Measurements from ENCODE around the gene ZSCAN9.

DNA sequence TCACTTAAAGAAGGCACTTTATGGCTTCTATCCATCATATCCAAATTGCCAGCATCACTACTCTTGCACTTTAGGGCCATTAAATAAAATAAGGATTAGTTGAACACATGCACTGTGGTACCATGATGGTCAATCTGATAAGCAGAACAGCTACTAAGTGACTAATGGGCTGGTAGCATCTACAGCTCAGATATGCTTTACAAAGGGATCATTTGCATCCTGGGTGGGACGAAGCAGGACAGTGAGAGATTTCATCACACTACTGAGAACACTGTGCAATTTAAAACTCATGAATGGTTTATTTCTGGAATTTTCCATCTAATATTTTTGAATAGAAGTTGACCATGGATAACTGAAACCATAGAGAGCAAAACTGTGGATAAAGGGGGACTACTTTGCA, 25.1 kb upstream of the ZSCAN9 start:
- TF ChIP-seq TAF1 (IDR thresholded peaks at IDR 0.05; ENCODE audit: low read depth, low read length) = no peak
- TF ChIP-seq POLR2AphosphoS5 (IDR thresholded peaks at IDR 0.05; ENCODE audit: low read depth, low read length) = no peak
- TF ChIP-seq POLR2A (IDR thresholded peaks at IDR 0.05; ENCODE audit: low read depth, low read length) = no peak

Measured in GM12891 (cell line).